Gastrocnemius medialis (tissue), 4 donors: ENCODE measurements around the gene TMC3.

Experiments used
- POLR2A ChIP-seq, 2 donors: fragments of 450-650 bp; IDR thresholded peaks; one replicate each; pipeline ENCODE4 v1.6.1; 2017; ENCODE audit warnings: antibody characterized with exemption in 2 of 2, mild to moderate bottlenecking in 2 of 2, moderate library complexity in 2 of 2
- TF ChIP-seq, protein P1 (sequence below), 5 experiments: fragments of 450-650 bp in 3 of 5; fragments of 200-600 bp in 2 of 5; sonication (generic) in 2 of 5; IDR thresholded peaks in 4 of 5; conservative IDR thresholded peaks in 1 of 5; 1 replicate in 4 of 5; 2 replicates in 1 of 5; pipeline ENCODE4 v1.5.1; 2016 to 2019; ENCODE audit warnings: antibody characterized with exemption in 5 of 5, mild to moderate bottlenecking in 3 of 5, moderate library complexity in 3 of 5

DNA sequence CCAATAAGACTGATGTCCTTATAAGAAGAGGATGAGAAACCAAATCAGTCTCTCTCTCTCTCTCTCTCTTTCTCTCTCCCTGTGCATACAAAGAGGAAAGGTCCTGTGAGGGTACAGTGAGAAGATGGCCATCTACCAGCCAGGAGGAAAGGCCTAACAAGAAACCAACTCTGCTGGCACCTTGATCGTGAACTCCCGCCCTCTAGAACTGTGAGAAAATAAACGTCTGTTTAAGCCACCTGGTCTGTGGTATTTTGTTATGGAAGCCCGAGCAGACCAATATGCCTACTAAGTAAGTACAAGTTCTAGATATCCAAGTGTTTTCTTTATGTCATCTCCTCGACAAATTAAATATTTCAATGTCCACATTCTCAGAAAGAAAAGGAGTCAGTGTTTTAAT, 44.9 kb upstream of the TMC3 start:
- TF ChIP-seq, protein P1, sequence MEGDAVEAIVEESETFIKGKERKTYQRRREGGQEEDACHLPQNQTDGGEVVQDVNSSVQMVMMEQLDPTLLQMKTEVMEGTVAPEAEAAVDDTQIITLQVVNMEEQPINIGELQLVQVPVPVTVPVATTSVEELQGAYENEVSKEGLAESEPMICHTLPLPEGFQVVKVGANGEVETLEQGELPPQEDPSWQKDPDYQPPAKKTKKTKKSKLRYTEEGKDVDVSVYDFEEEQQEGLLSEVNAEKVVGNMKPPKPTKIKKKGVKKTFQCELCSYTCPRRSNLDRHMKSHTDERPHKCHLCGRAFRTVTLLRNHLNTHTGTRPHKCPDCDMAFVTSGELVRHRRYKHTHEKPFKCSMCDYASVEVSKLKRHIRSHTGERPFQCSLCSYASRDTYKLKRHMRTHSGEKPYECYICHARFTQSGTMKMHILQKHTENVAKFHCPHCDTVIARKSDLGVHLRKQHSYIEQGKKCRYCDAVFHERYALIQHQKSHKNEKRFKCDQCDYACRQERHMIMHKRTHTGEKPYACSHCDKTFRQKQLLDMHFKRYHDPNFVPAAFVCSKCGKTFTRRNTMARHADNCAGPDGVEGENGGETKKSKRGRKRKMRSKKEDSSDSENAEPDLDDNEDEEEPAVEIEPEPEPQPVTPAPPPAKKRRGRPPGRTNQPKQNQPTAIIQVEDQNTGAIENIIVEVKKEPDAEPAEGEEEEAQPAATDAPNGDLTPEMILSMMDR (IDR thresholded peaks at IDR 0.05 in 4 of 5, conservative IDR thresholded peaks at IDR 0.05 in 1 of 5) = no peak
- no peak for TF ChIP-seq POLR2A (IDR thresholded peaks at IDR 0.05)
